K562 (cell line): ENCODE measurements around the gene NDUFB8. TPM values are rescaled to one million over a fixed set of nuclear protein-coding genes. Genes with fewer than 3 reads are reported as not detected.

ENCODE experiments used
- ATAC-seq: fragments of 200-7000 bp; cut with Tn5 transposase; 3 replicates; pipeline ENCODE4 v1.9.1; 2020; ENCODE audit warnings: moderate library complexity
- BruUV-seq: library from RNA; stranded (reverse); fragments of 400-500 nt; replicated peaks from 2 replicates; lab custom pipeline; 2021; lab: Mats Ljungman, UMichigan
- CTCF ChIA-PET: fragments of 300-600 bp; formaldehyde crosslinking; extraction: SDS; loops from one replicate; lab custom pipeline; 2021; ENCODE audit warnings: low intra/inter-chr PET ratio; lab: Yijun Ruan, JAX
- POLR2A ChIA-PET: fragments of 300-600, 350-650 bp; sonication (Branson Sonifier 250); formaldehyde crosslinking; extraction: SDS; loops from one replicate; lab custom pipeline; 2021; ENCODE audit warnings: antibody characterized with exemption, inconsistent platforms; lab: Yijun Ruan, JAX
- DNase-seq, 4 experiments: peaks; one replicate each; pipeline versions ENCODE4 v3.0.0 to v3.0.0-alpha.2; 2011 to 2018; ENCODE audit warnings: low spot score in 3 of 4, mixed read lengths in 3 of 4; ENCODE audit errors: extremely low read depth in 1 of 4
- FAIRE-seq: peaks from 2 replicates; lab custom pipeline; 2011; peaks lifted over from hg19 to GRCh38; lab: Jason Lieb, UNC
- H2AFZ ChIP-seq: 2 replicates; pipeline ENCODE4 v1.6.0; 2011; ENCODE audit warnings: low read depth, low read length, control low read depth, inconsistent platforms
- H3K27ac ChIP-seq: fragments of 200-600 bp; 3 replicates; pipeline ENCODE4 v1.8.0; 2011; ENCODE audit warnings: low read depth, mild to moderate bottlenecking, control low read depth, inconsistent platforms, low read length, moderate library complexity, mixed read lengths; ENCODE audit errors: extremely low read depth
- H3K27me3 ChIP-seq, 2 experiments: fragments of 300-600 bp in 1 of 2; 2 replicates in 1 of 2; 3 replicates in 1 of 2; pipeline versions ENCODE4 v1.6.0 to v1.8.0; 2011; ENCODE audit warnings: inconsistent platforms in 2 of 2, low read length in 2 of 2, mild to moderate bottlenecking in 1 of 2, mixed read lengths in 1 of 2, moderate library complexity in 1 of 2; ENCODE audit not compliant: control insufficient read depth in 2 of 2, insufficient read depth in 2 of 2
- H3K36me3 ChIP-seq: fragments of 300-600 bp; 3 replicates; pipeline ENCODE4 v1.8.0; 2011; ENCODE audit warnings: mild to moderate bottlenecking, low read length, inconsistent platforms; ENCODE audit not compliant: control insufficient read depth, insufficient read depth
- H3K4me1 ChIP-seq, 2 experiments: fragments of 200-600 bp in 1 of 2; replicated peaks in 1 of 2; 2 replicates in 1 of 2; 3 replicates in 1 of 2; pipeline versions ENCODE4 v1.5.1 to v1.8.0; 2011; ENCODE audit warnings: inconsistent platforms in 2 of 2, low read length in 2 of 2, mild to moderate bottlenecking in 1 of 2, mixed read lengths in 1 of 2, moderate library complexity in 1 of 2; ENCODE audit not compliant: control insufficient read depth in 2 of 2, insufficient read depth in 2 of 2
- H3K4me2 ChIP-seq: 2 replicates; pipeline ENCODE4 v1.6.1; 2011; ENCODE audit warnings: low read length, control low read depth, inconsistent platforms, mixed read lengths; ENCODE audit not compliant: insufficient read depth
- H3K4me3 ChIP-seq: fragments of 200-600 bp; sonication (generic), shearing (Covaris generic); 2 replicates; pipeline ENCODE4 v1.5.1; 2016; ENCODE audit warnings: control low read depth, inconsistent platforms
- H3K79me2 ChIP-seq: fragments of 200-600 bp; 3 replicates; pipeline ENCODE4 v1.8.0; 2011; ENCODE audit warnings: low read length, inconsistent platforms; ENCODE audit not compliant: control insufficient read depth, insufficient read depth
- H3K9ac ChIP-seq, 2 experiments: 2 replicates each; pipeline versions ENCODE4 v1.6.0 to v1.6.1; 2011; ENCODE audit warnings: low read depth in 2 of 2, low read length in 2 of 2, control low read depth in 1 of 2, inconsistent platforms in 1 of 2, mild to moderate bottlenecking in 1 of 2, mixed read lengths in 1 of 2; ENCODE audit not compliant: insufficient read depth in 1 of 2
- H3K9me1 ChIP-seq: one replicate; pipeline ENCODE4 v1.6.0; 2011; ENCODE audit warnings: inconsistent platforms, mild to moderate bottlenecking, low read length, moderate library complexity; ENCODE audit not compliant: control insufficient read depth, insufficient read depth
- H3K9me3 ChIP-seq: replicated peaks from 2 replicates; pipeline ENCODE4 v1.5.1; 2011; ENCODE audit warnings: low read depth, low read length, inconsistent platforms; ENCODE audit not compliant: control insufficient read depth, insufficient read depth
- H4K20me1 ChIP-seq: replicated peaks from 2 replicates; pipeline ENCODE4 v1.6.1; 2011; ENCODE audit warnings: low read length, inconsistent platforms, mixed read lengths; ENCODE audit not compliant: control insufficient read depth, insufficient read depth
- CBFA2T3 ChIP-seq: fragments of 450-650 bp; IDR thresholded peaks from 2 replicates; pipeline ENCODE4 v1.6.1; 2017
- CCAR2 ChIP-seq: fragments of 200-400 bp; formaldehyde crosslinking; IDR thresholded peaks from 2 replicates; pipeline ENCODE4 v1.6.1; 2017; ENCODE audit warnings: mild to moderate bottlenecking, low read depth, low read length
- CREB1 ChIP-seq, 2 experiments: sonication (generic) in 1 of 2; formaldehyde crosslinking in 1 of 2; IDR thresholded peaks; 2 replicates each; pipeline versions ENCODE4 v1.6.1 to v1.8.0; 2012 to 2022; ENCODE audit warnings: inconsistent platforms in 1 of 2, mild to moderate bottlenecking in 1 of 2, missing genetic modification reagents in 1 of 2, moderate library complexity in 1 of 2
- CREM ChIP-seq: IDR thresholded peaks from 2 replicates; pipeline ENCODE4 v1.6.1; 2014; ENCODE audit warnings: antibody characterized with exemption, low read depth
- FOXP4 ChIP-seq: sonication (generic); formaldehyde crosslinking; IDR thresholded peaks from 2 replicates; pipeline ENCODE4 v1.8.0; 2022; ENCODE audit warnings: mild to moderate bottlenecking, missing genetic modification reagents, borderline replicate concordance
- ID3 ChIP-seq, 2 experiments: fragments of 250-450 bp in 1 of 2; fragments of 450-650 bp in 1 of 2; sonication (Bioruptor Pico) in 1 of 2; IDR thresholded peaks; 2 replicates each; pipeline versions ENCODE4 v1.6.1 to v1.8.0; 2016 to 2021; ENCODE audit warnings: mild to moderate bottlenecking in 2 of 2, moderate library complexity in 2 of 2, missing compliant biosample characterization in 1 of 2, missing genetic modification characterization in 1 of 2
- MEIS2 ChIP-seq: fragments of 450-650 bp; IDR thresholded peaks from 2 replicates; pipeline ENCODE4 v1.6.1; 2014; ENCODE audit warnings: mild to moderate bottlenecking; ENCODE audit not compliant: partially characterized antibody
- PCBP2 ChIP-seq: fragments of 200-400 bp; formaldehyde crosslinking; IDR thresholded peaks from 2 replicates; pipeline ENCODE4 v1.6.1; 2018; ENCODE audit warnings: low read length, low read depth, mild to moderate bottlenecking, moderate library complexity; ENCODE audit not compliant: poor library complexity, severe bottlenecking
- SFPQ ChIP-seq: fragments of 200-400 bp; formaldehyde crosslinking; IDR thresholded peaks from 2 replicates; pipeline ENCODE4 v1.6.1; 2017; ENCODE audit warnings: mild to moderate bottlenecking, low read depth, low read length, moderate library complexity
- ZKSCAN8 ChIP-seq: fragments of 200-800 bp; sonication (Bioruptor generic); IDR thresholded peaks from 2 replicates; pipeline ENCODE4 v1.6.1; 2016; ENCODE audit warnings: missing genetic modification characterization, missing compliant biosample characterization
- ZNF395 ChIP-seq: fragments of 200-800 bp; sonication (Bioruptor generic); IDR thresholded peaks from 2 replicates; pipeline ENCODE4 v1.6.1; 2017; ENCODE audit warnings: missing genetic modification characterization, missing compliant biosample characterization
- ZNF75A ChIP-seq: fragments of 450-650 bp; formaldehyde crosslinking; IDR thresholded peaks from 2 replicates; pipeline ENCODE4 v1.4.0; 2020; ENCODE audit warnings: mild to moderate bottlenecking
- WGBS: fragments of 100-300 bp; shearing (Covaris generic); methylation state at CpG from one replicate; pipeline ENCODE4 v1.1.6; 2016; ENCODE audit warnings: low coverage, mixed read lengths; ENCODE audit not compliant: insufficient coverage; ENCODE audit errors: missing lambda C conversion rate; 5-methylcytosine and 5-hydroxymethylcytosine counted together
- in situ Hi-C: fragments of 300-500 bp; cut with MboI; formaldehyde crosslinking; loops from 4 replicates; pipeline ENCODE4 v1.15.0; 2018; ENCODE audit warnings: inconsistent platforms, mixed read lengths
- intact Hi-C: fragments of 100-400 bp; cut with micrococcal nuclease; formaldehyde crosslinking; loops from 2 replicates; pipeline ENCODE4 v1.14.2; 2022
- polyA plus RNA-seq, 8 experiments: library from polyadenylated mRNA; depleted of rRNA in 4 of 8; stranded (reverse) in 5 of 8; unstranded in 3 of 8; fragments of >200 nt; fragmentation: Nextera tagmentation in 2 of 8; fragmentation: Illumina TruSeq in 1 of 8; extraction: Ambion mirVana in 2 of 8; extraction: Trizol in 1 of 8; gene quantifications; 2 replicates each; pipeline versions ENCODE4 v1.2.1 to v1.2.3, GENCODE V29; 2011 to 2014; ENCODE audit warnings: inconsistent platforms in 1 of 8, missing spikeins in 1 of 8
- total RNA-seq, 7 experiments: library from RNA; depleted of rRNA in 6 of 7; stranded (reverse); fragments of >200 nt in 6 of 7; fragmentation: Illumina TruSeq in 2 of 7; extraction: Trizol in 2 of 7; gene quantifications; 2 replicates each; pipeline versions ENCODE4 v1.2.1 to v1.2.3, GENCODE V29; 2011 to 2021; ENCODE audit warnings: low replicate concordance in 1 of 7
- TF ChIP-seq, protein P1 (sequence below): fragments of 450-650 bp; IDR thresholded peaks from 2 replicates; pipeline ENCODE4 v1.6.1; 2016

Gene NDUFB8
- total and polyA plus RNA-seq, 9 of the 15 experiments (the other 6 are each of a cell fraction or from before 2014, with no cell fraction given), result 131 to 360 (median 199) TPM

DNA sequence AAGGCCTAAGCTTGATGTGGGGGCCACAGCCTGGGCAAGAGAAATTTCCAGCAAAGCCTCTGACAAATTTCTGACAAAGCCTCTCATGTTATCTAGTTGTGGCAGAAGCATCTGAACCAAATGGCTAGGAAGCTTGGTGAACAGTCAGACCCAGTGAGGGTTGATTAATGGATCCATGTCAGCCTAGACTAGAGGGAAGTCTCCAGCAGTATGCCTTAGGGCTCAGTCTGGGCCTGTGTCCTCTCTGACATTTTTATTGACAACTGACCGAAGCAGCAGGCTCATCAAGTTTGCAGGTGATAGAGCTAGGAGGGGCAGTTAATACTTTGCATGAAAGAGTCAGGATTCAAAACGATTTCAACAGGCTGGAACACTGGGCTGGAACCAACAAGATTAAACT lies 31.3 kb upstream of the NDUFB8 start:
- FAIRE-seq, result peak; percentile 11
- Histone ChIP-seq H3K9me3 (no peaks in the 10 kb centered on the region), H3K4me3 (no peak overlapping the region), H3K27ac (no peak overlapping the region), H3K4me2 (no peak overlapping the region), H3K27me3 (peaks cover 0 to 5% of the 10 kb centered on the region in 2 experiments; a peak in 1 of 5 replicates), H2AFZ (no peak overlapping the region), H3K9me1 (no peaks in the 10 kb centered on the region), H3K36me3 (no peaks in the 10 kb centered on the region), H4K20me1 (no peaks in the 10 kb centered on the region; the same call in 1 of the 2 replicates), H3K4me1 (peaks cover 3 to 12% of the 10 kb centered on the region in 2 experiments; a peak in 2 of 5 replicates), H3K9ac (no peak overlapping the region), H3K79me2 (no peaks in the 10 kb centered on the region)
- no peak for ATAC-seq
- ChIA-PET POLR2A (interaction anchor here (0.6 to 1.2 kb wide), 3 partner anchors 9 to 196 kb away, joined by 3 read pairs; no protein-coding TSS in a partner anchor), CTCF (interaction anchor here (2.0 to 2.4 kb wide), 2 partner anchors 183 to 318 kb away, joined by 9 to 16 read pairs; partner anchors contain the start of gene PAX2)
- peak in 1 of 4 experiments; percentile 22 for DNase-seq
- no TSS peak for BruUV-seq
- in situ Hi-C loops, result loop anchor here (5.0 to 25.0 kb wide), 2 partner anchors 181 to 301 kb away; no protein-coding TSS in a partner anchor
- 26% methylated on average over 2 of the region's 2 CpGs for WGBS
- intact Hi-C loops, result loop anchor here (5.0 kb wide), 1 partner anchor 166 kb away; no protein-coding TSS in a partner anchor
- TF ChIP-seq CBFA2T3, result peak; percentile 15; the same call in 1 of the 2 replicates
- no peak for TF ChIP-seq CREM
- no peak for TF ChIP-seq SFPQ
- TF ChIP-seq, protein P1, sequence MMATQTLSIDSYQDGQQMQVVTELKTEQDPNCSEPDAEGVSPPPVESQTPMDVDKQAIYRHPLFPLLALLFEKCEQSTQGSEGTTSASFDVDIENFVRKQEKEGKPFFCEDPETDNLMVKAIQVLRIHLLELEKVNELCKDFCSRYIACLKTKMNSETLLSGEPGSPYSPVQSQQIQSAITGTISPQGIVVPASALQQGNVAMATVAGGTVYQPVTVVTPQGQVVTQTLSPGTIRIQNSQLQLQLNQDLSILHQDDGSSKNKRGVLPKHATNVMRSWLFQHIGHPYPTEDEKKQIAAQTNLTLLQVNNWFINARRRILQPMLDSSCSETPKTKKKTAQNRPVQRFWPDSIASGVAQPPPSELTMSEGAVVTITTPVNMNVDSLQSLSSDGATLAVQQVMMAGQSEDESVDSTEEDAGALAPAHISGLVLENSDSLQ, result peak; percentile 31; the same call in 1 of the 2 replicates
- peak; percentile 63 for TF ChIP-seq MEIS2
- TF ChIP-seq FOXP4 (CRISPR knock-in tag), result no peak
- no peak for TF ChIP-seq PCBP2
- no peak for TF ChIP-seq ZNF395 (CRISPR knock-in tag)
- TF ChIP-seq CREB1 (IDR thresholded peaks at IDR 0.05), result no peak
- TF ChIP-seq CREB1 (CRISPR knock-in tag; IDR thresholded peaks at IDR 0.05), result no peak
- no peak for TF ChIP-seq ZNF75A (CRISPR knock-in tag)
- no peak for TF ChIP-seq ID3 (CRISPR knock-in tag; IDR thresholded peaks at IDR 0.05)
- TF ChIP-seq ID3 (tag; IDR thresholded peaks at IDR 0.05), result no peak
- no peak for TF ChIP-seq CCAR2
- TF ChIP-seq ZKSCAN8 (CRISPR knock-in tag), result no peak
